Superior temporal gyrus (tissue), 1 donor: ENCODE measurements around the gene TRIM38.

Experiments used
- DNase-seq: peaks from one replicate; pipeline ENCODE4 v3.0.0-alpha.2; 2016; ENCODE audit errors: extremely low spot score

TRIM38 gene

GRCh38 chr6:26026833-26027490 is 64.4 kb downstream of the TRIM38 start:
- DNase-seq: peak; percentile 95

- DNase-seq: no peak
Measured at GRCh38 chr6:26027491-26028211, 65.0 kb downstream of the TRIM38 start.

GRCh38 chr6:26028212-26028745 is 65.7 kb downstream of the TRIM38 start:
- no peak for DNase-seq

- DNase-seq: no peak
Measured at GRCh38 chr6:26028746-26029569, 66.4 kb downstream of the TRIM38 start.

GRCh38 chr6:26029570-26029856 is 66.9 kb downstream of the TRIM38 start:
- DNase-seq: no peak

- DNase-seq: no peak
Measured at GRCh38 chr6:26029857-26030653, 67.5 kb downstream of the TRIM38 start.

- no peak for DNase-seq
Measured at GRCh38 chr6:26030716-26031115, 68.1 kb downstream of the TRIM38 start.

GRCh38 chr6:26031151-26031594 is 68.6 kb downstream of the TRIM38 start:
- no peak for DNase-seq

GRCh38 chr6:26031595-26032339 is 69.2 kb downstream of the TRIM38 start:
- peak; percentile 96 for DNase-seq

GRCh38 chr6:26032340-26033084 is 69.9 kb downstream of the TRIM38 start:
- peak; percentile 53 for DNase-seq

GRCh38 chr6:26033085-26033940 is 70.7 kb downstream of the TRIM38 start:
- peak; percentile 97 for DNase-seq

GRCh38 chr6:26033941-26034354 is 71.3 kb downstream of the TRIM38 start:
- no peak for DNase-seq

GRCh38 chr6:26034905-26035304 is 72.3 kb downstream of the TRIM38 start:
- no peak for DNase-seq
